Stimulated activated CD4-positive, alpha-beta T cell treated with anti-CD3 and anti-CD28 coated beads, Interleukin-12 subunit alpha, Interleukin-12 subunit beta, amount 100 ng/mL, for 24 hours (primary cell): Measurements from ENCODE around the gene PPBP.
"Not testable (repeated sequence)": the region's sequence is repeated elsewhere in the genome, so short reads cannot be mapped to it uniquely, and the experiment has no call there.

Experiments
- DNase-seq, 2 experiments: peaks; one replicate each; pipeline ENCODE4 v3.0.0-alpha.2; 2020; ENCODE audit warnings: low read depth in 2 of 2

The PPBP gene

GRCh38 chr4:73992050-73992449 lies 4.1 kb upstream of the PPBP start:
- no peak for DNase-seq

- DNase-seq: no peak
Observed at GRCh38 chr4:73991742-73992000, 3.7 kb upstream of the PPBP start.

- DNase-seq: no peak
Observed at GRCh38 chr4:73990988-73991741, 3.2 kb upstream of the PPBP start.

- no peak for DNase-seq
Observed at GRCh38 chr4:73989928-73990327, 1.9 kb upstream of the PPBP start.

GRCh38 chr4:73989031-73989430 lies 1.0 kb upstream of the PPBP start:
- no peak for DNase-seq

- DNase-seq: no peak
Observed at GRCh38 chr4:73985528-73985852, 2.5 kb downstream of the PPBP start.

GRCh38 chr4:73984736-73985527 lies 3.1 kb downstream of the PPBP start:
- DNase-seq: no peak

- DNase-seq: not testable (repeated sequence)
Observed at GRCh38 chr4:73981175-73981574, 6.8 kb downstream of the PPBP start.

GRCh38 chr4:73979407-73979957 lies 8.5 kb downstream of the PPBP start:
- DNase-seq: no peak

- no peak for DNase-seq
Observed at GRCh38 chr4:73978886-73979285, 9.1 kb downstream of the PPBP start.

- DNase-seq: no peak
Observed at GRCh38 chr4:73976716-73977115, 11.3 kb downstream of the PPBP start.

GRCh38 chr4:73976217-73976616 lies 11.8 kb downstream of the PPBP start:
- DNase-seq: no peak

- no peak for DNase-seq
Observed at GRCh38 chr4:73974352-73974751, 13.6 kb downstream of the PPBP start.

GRCh38 chr4:73970945-73971344 lies 17.0 kb downstream of the PPBP start:
- DNase-seq: no peak

- no peak for DNase-seq
Observed at GRCh38 chr4:73970011-73970410, 18.0 kb downstream of the PPBP start.

GRCh38 chr4:73967866-73968265 lies 20.1 kb downstream of the PPBP start:
- no peak for DNase-seq

- no peak for DNase-seq
Observed at GRCh38 chr4:73964862-73965611, 23.0 kb downstream of the PPBP start.

GRCh38 chr4:73962724-73963123 lies 25.3 kb downstream of the PPBP start:
- no peak for DNase-seq

- not testable (repeated sequence) for DNase-seq
Observed at GRCh38 chr4:73959041-73959440, 28.9 kb downstream of the PPBP start.

- DNase-seq: no peak
Observed at GRCh38 chr4:73952352-73952751, 35.6 kb downstream of the PPBP start.

GRCh38 chr4:73950376-73950920 lies 37.5 kb downstream of the PPBP start:
- not testable (repeated sequence) for DNase-seq

GRCh38 chr4:73948990-73949706 lies 38.8 kb downstream of the PPBP start:
- no peak for DNase-seq
